ENCODE measurements around the gene GNPTG. TPM values are rescaled to one million over a fixed set of nuclear protein-coding genes. Genes with fewer than 3 reads are reported as not detected.

The GNPTG gene
- total RNA-seq, 1 donor, result 69.1 TPM

DNA sequence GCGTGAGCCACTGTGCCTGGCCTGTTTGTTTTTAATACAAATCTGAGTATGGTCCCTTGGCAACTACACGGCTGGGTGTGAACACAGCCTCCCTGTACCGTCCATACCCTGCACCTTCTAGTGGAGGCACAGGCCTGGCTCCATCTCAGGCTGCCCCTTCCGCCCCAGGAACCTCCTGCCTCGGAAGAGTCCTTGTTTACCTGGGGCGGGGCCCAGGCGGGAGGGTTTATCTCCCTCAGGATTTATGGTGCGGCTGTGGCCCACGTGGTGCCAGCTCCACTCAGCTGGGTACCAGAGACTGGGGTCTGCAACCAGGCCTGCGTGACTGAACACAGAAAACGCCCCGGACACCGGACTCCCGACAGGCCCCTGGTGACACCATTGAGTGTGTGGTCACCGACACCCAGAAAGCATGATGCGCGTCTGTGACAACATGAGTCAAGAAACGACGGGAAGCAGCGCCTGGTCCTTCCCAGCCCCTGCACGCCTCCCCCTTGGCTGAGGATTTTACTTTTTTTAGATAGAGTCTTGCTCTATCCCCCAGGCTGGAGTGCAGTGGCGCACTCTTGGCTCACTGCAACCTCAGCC is 43.8 kb downstream of the GNPTG start:
- H2AFZ ChIP-seq (ENCODE audit: low read length), result no peak overlapping the region
- H3K36me3 ChIP-seq (ENCODE audit: insufficient read depth, low read length), result peaks cover 4% of the 10 kb centered on the region
- H3K4me3 ChIP-seq (ENCODE audit: insufficient read depth, low read length), result no peak overlapping the region
- H3K79me2 ChIP-seq (ENCODE audit: insufficient read depth, low read length), result no peaks in the 10 kb centered on the region
- no peaks in the 10 kb centered on the region for H3K4me1 ChIP-seq (ENCODE audit: insufficient read depth, low read length)
- H3K27ac ChIP-seq (ENCODE audit: low read depth, low read length), result no peak overlapping the region
- H3K4me2 ChIP-seq (ENCODE audit: insufficient read depth, low read length), result no peak overlapping the region
- no peak for DNase-seq (ENCODE audit: insufficient read length, low spot score, missing footprints)
- no peaks in the 10 kb centered on the region for H3K27me3 ChIP-seq (ENCODE audit: insufficient read depth, low read length)
- H3K9me3 ChIP-seq (ENCODE audit: low read depth, low read length), result no peaks in the 10 kb centered on the region
- no peaks in the 10 kb centered on the region for H4K20me1 ChIP-seq (ENCODE audit: insufficient read depth, low read length)
- TF ChIP-seq, protein P1, sequence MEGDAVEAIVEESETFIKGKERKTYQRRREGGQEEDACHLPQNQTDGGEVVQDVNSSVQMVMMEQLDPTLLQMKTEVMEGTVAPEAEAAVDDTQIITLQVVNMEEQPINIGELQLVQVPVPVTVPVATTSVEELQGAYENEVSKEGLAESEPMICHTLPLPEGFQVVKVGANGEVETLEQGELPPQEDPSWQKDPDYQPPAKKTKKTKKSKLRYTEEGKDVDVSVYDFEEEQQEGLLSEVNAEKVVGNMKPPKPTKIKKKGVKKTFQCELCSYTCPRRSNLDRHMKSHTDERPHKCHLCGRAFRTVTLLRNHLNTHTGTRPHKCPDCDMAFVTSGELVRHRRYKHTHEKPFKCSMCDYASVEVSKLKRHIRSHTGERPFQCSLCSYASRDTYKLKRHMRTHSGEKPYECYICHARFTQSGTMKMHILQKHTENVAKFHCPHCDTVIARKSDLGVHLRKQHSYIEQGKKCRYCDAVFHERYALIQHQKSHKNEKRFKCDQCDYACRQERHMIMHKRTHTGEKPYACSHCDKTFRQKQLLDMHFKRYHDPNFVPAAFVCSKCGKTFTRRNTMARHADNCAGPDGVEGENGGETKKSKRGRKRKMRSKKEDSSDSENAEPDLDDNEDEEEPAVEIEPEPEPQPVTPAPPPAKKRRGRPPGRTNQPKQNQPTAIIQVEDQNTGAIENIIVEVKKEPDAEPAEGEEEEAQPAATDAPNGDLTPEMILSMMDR (IDR thresholded peaks at IDR 0.05; ENCODE audit: extremely low read depth, low read depth, low read length), result no peak

GRCh38 chr16:1397779-1398178 is 46.0 kb downstream of the GNPTG start:
- H3K27ac ChIP-seq (ENCODE audit: low read depth, low read length), result no peak overlapping the region
- H2AFZ ChIP-seq (ENCODE audit: low read length), result no peak overlapping the region
- H3K79me2 ChIP-seq (ENCODE audit: insufficient read depth, low read length), result no peaks in the 10 kb centered on the region
- no peaks in the 10 kb centered on the region for H3K4me1 ChIP-seq (ENCODE audit: insufficient read depth, low read length)
- no peaks in the 10 kb centered on the region for H3K9me3 ChIP-seq (ENCODE audit: low read depth, low read length)
- no peak overlapping the region for H3K4me2 ChIP-seq (ENCODE audit: insufficient read depth, low read length)
- H3K36me3 ChIP-seq (ENCODE audit: insufficient read depth, low read length), result no peaks in the 10 kb centered on the region
- no peaks in the 10 kb centered on the region for H3K27me3 ChIP-seq (ENCODE audit: insufficient read depth, low read length)
- TF ChIP-seq, protein P1 (IDR thresholded peaks at IDR 0.05; ENCODE audit: extremely low read depth, low read depth, low read length), result no peak
- H4K20me1 ChIP-seq (ENCODE audit: insufficient read depth, low read length), result no peaks in the 10 kb centered on the region
- DNase-seq (ENCODE audit: insufficient read length, low spot score, missing footprints), result no peak
- no peak overlapping the region for H3K4me3 ChIP-seq (ENCODE audit: insufficient read depth, low read length)

- H2AFZ ChIP-seq (ENCODE audit: low read length), result no peak overlapping the region
- no peak overlapping the region for H3K4me2 ChIP-seq (ENCODE audit: insufficient read depth, low read length)
- no peak overlapping the region for H3K4me3 ChIP-seq (ENCODE audit: insufficient read depth, low read length)
- H3K36me3 ChIP-seq (ENCODE audit: insufficient read depth, low read length), result no peaks in the 10 kb centered on the region
- no peak overlapping the region for H3K27ac ChIP-seq (ENCODE audit: low read depth, low read length)
- H3K4me1 ChIP-seq (ENCODE audit: insufficient read depth, low read length), result no peaks in the 10 kb centered on the region
- H3K79me2 ChIP-seq (ENCODE audit: insufficient read depth, low read length), result no peaks in the 10 kb centered on the region
- no peaks in the 10 kb centered on the region for H4K20me1 ChIP-seq (ENCODE audit: insufficient read depth, low read length)
- no peaks in the 10 kb centered on the region for H3K9me3 ChIP-seq (ENCODE audit: low read depth, low read length)
- no peaks in the 10 kb centered on the region for H3K27me3 ChIP-seq (ENCODE audit: insufficient read depth, low read length)
- TF ChIP-seq, protein P1 (IDR thresholded peaks at IDR 0.05; ENCODE audit: extremely low read depth, low read depth, low read length), result no peak
- DNase-seq (ENCODE audit: insufficient read length, low spot score, missing footprints), result no peak
Observed at GRCh38 chr16:1398351-1398750, 46.6 kb downstream of the GNPTG start.

DNA sequence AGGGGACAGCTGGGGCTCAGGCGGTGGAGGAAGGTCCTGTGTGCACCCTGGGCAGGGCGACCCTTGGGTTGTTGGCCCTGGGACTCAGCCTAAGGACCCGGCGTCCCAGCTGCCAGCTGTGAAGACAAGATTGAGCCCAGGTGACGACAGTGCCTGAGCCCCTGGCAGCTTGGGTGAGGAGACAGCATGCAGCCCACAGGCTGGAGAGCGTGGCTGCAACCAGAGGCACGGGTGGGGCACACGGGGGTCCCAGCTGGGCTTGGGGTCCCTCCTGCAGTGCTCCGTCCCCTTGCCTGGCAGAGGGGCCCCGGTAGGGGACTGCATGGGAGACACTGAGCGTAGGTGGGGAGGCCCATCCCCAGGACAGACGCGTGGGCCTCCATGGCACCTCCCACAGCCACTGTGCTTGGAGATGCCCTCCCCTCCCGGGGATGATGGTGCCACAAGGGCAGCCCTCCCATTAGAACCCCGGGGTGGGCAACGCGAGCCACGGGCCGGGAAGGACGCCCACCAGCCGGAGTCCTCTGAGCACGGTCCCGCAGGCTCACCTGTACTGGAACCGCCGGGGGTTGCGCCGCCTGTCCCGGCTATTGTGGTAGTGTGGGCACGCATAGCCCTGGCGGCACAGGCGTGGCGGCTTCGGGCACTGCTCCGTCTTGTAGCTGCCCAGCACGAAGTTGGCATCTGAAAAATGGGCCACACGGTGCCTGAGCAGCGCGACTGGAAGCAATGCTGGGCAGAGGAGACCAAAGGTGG is 47.3 kb downstream of the GNPTG start:
- no peak overlapping the region for H3K27ac ChIP-seq (ENCODE audit: low read depth, low read length)
- H2AFZ ChIP-seq (ENCODE audit: low read length), result no peak overlapping the region
- no peaks in the 10 kb centered on the region for H4K20me1 ChIP-seq (ENCODE audit: insufficient read depth, low read length)
- H3K4me1 ChIP-seq (ENCODE audit: insufficient read depth, low read length), result no peaks in the 10 kb centered on the region
- TF ChIP-seq, protein P1 (IDR thresholded peaks at IDR 0.05; ENCODE audit: extremely low read depth, low read depth, low read length), result no peak
- no peak for DNase-seq (ENCODE audit: insufficient read length, low spot score, missing footprints)
- no peaks in the 10 kb centered on the region for H3K9me3 ChIP-seq (ENCODE audit: low read depth, low read length)
- no peak overlapping the region for H3K4me2 ChIP-seq (ENCODE audit: insufficient read depth, low read length)
- H3K27me3 ChIP-seq (ENCODE audit: insufficient read depth, low read length), result no peaks in the 10 kb centered on the region
- no peaks in the 10 kb centered on the region for H3K36me3 ChIP-seq (ENCODE audit: insufficient read depth, low read length)
- H3K79me2 ChIP-seq (ENCODE audit: insufficient read depth, low read length), result no peaks in the 10 kb centered on the region
- H3K4me3 ChIP-seq (ENCODE audit: insufficient read depth, low read length), result no peak overlapping the region
